DMS114 treated with DMSO at 0.1 percent for 48 hours (cell line): ENCODE measurements around the gene C12orf56.

Source experiments
- DNase-seq: peaks from one replicate; lab custom pipeline; 2025; ENCODE audit not compliant: unreplicated experiment; lab: John Stamatoyannopoulos, UW

Gene C12orf56

DNA sequence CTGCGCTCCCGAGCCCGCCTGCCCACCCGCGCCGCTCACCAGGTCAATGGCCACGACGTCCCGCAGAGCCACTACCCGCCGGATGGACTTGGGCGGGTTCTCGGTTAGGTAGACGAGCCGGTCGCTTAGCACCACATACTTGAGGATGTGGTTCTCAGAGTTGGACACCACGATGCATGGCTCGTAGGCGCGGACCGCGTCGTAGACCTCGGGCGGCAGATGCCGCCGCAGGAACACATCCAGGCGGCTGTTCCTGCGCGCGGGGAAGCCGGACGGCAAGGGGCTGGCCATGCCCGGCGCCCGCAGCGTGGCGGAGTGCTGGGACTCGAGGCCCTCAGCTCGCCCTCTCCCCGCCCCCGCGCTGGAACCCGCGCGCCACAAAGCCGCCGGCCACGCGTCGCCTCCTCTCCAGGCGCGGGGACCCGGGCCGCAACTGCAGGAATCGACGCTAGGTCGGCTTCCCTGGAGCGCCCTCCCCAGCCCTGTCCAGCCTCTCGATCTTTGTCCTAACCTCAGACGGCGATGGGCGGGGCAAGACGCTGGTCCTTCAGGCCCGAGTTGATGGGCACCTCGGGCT is at the start of gene C12orf56:
Gene C12orf56 (minus strand): TSS at position 484 of the 577 bp plus-strand sequence. CDS start 193 bp downstream, at position 291.
- DNase-seq = peak; percentile 52

GRCh38 chr12:64440100-64440499 is 49.5 kb upstream of the C12orf56 start:
- no peak for DNase-seq

GRCh38 chr12:64433915-64434314 is 43.4 kb upstream of the C12orf56 start:
- no peak for DNase-seq

- no peak for DNase-seq
Measured at GRCh38 chr12:64431791-64432190, 41.2 kb upstream of the C12orf56 start.

GRCh38 chr12:64430886-64431285 is 40.3 kb upstream of the C12orf56 start:
- no peak for DNase-seq

GRCh38 chr12:64428956-64429355 is 38.4 kb upstream of the C12orf56 start:
- DNase-seq = no peak

DNA sequence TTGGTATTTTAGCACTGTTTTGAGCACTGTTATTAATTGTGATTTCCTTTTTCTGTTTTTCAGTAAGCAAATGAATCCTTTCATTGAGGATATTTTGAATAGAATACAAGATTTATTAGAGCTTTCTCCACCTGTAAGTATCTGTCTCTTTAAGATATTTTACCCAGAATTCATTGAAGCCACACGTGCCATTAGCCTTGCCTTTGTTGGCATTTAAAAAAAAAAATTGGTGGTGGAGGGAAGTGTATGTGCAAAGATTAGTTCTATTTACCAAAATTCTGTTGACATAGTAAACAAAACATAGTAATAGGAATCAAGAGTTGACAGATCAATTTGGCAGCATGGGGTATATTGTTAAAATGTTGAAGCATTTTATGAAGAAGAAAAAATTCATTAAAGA is 37.4 kb upstream of the C12orf56 start:
- no peak for DNase-seq

DNA sequence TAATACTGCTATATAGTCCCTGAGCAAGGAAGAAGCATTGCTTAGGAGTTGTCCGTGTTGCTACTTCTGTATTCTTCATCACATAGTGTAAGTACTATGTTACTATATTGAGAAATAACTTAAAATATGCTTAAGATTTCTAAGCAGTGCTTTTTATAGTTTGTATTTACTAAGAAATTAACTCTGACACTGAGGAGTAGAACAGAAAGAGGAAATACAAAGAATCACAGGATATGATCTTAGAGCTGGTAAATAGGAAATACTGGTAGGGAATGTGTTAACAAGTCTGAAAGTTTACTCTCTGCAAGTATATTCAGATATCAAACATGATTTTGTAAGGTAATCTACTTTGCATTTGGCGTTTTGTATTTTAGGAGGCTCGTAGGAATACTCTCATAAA is 29.1 kb upstream of the C12orf56 start:
- DNase-seq = no peak

DNA sequence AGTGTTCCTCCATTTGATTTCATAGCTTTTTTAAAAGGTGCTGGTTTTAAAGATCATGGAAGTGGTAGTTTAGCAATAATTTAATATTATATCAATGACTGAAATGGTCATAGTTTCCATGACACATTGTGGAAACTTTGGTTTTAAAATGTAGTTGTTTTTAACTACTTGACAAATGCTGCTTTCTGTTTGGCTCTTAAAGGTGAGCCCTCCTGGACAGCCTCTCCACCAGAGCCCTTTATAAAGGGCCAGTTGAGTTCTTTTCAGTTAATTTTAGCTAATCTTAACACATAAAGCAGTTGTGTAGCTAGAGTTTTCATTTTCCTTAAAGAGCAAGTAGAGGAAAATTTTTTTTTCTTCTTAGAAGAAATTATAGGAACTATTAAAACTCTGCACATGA is 27.7 kb upstream of the C12orf56 start:
- no peak for DNase-seq

DNA sequence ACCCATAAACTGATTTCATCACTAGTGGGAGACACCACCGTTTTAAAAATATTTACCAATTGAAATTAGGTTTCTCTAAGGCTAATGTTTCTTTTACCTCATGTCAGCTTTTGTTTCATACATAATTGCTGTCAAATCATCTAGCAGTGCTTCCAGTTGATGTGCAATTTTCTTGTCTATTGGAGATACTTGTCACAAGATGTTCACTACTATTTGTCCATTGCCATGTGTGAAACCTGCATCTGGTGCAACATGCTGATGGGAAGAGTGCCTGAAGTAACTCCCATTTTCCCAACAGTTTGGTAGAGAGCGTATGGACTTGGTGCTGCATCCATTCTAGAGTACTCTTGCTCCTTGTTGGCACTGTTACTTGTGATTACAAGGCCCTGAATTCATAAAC is 23.3 kb upstream of the C12orf56 start:
- DNase-seq = no peak

DNA sequence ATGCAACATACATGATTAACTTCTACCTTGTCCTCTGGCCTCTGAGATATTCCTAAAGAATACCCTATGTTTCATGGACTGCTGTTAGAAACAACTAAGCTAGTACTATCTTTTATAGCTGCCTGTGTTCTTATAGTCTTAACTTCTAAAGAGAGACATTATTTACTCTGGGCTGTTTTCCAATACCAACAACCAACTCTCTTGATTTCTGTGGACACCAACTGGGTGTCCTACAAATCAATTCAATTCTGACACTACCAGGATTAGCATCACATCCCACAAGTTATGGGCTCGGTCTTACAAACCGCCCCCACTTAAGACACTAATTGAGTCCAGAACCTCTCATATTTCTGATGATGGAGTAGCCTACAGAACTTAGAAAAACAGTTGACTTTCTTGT is 21.9 kb upstream of the C12orf56 start:
- DNase-seq = no peak

GRCh38 chr12:64411427-64411826 is 20.9 kb upstream of the C12orf56 start:
- DNase-seq = no peak

DNA sequence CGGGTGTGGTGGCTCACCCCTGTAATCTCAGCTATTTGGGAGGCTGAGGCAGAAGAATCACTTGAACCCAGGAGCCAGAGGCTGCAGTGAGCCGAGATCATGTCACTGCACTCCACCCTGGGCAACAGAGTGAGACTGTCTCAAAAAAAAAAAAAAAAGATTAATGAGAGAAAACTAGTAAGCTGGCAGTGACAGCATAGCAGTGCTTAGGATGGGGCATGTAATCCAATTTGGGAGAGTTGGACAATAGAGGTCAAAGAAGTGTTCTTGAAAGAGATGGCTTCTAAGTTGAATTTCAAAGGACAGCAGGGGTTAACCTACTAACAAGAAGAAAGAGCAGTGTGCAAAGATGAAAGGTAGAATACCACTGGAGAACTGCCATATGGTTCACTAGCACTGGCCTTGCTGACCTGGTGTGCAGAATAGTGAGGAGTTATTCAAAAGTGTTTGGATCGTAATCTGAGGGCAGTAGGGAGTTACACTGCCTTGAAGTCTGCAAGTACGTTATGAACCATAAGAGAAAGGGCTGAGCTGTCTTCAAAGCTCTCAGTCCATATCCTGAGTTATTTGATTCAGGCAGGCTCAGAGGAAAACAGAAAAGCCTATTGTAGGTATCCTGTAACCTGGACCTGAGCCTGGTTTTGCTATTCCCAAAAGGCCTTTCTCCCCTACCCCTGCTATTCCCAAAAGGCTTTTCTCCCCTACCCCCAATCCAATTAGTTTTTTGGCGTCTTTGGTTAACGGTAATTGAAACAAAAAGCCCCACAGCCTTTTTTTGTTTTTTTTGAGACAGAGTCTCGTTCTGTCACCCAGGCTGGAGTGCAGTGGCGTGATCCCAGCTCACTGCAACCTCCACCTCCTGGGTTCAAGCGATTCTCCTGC is 17.0 kb upstream of the C12orf56 start:
- no peak for DNase-seq

GRCh38 chr12:64404470-64405256 is 14.1 kb upstream of the C12orf56 start:
- DNase-seq = peak; percentile 60

GRCh38 chr12:64403707-64404469 is 13.3 kb upstream of the C12orf56 start, which contains the start of gene XPOT:
TSS of gene XPOT (plus strand) at chr12:64404392. CDS start at chr12:64410036, 5,644 bp downstream.
- peak; percentile 93 for DNase-seq

- DNase-seq = no peak
Measured at GRCh38 chr12:64402181-64402580, 11.6 kb upstream of the C12orf56 start.

- no peak for DNase-seq
Measured at GRCh38 chr12:64400041-64400440, 9.5 kb upstream of the C12orf56 start.

GRCh38 chr12:64395739-64396138 is 5.2 kb upstream of the C12orf56 start:
- DNase-seq = no peak

GRCh38 chr12:64392221-64392620 is 1.7 kb upstream of the C12orf56 start:
- peak; percentile 51 for DNase-seq

- DNase-seq = no peak
Measured at GRCh38 chr12:64389154-64389553, 1.4 kb downstream of the C12orf56 start.
